ENCODE results near the gene CCDC88C.

DNA sequence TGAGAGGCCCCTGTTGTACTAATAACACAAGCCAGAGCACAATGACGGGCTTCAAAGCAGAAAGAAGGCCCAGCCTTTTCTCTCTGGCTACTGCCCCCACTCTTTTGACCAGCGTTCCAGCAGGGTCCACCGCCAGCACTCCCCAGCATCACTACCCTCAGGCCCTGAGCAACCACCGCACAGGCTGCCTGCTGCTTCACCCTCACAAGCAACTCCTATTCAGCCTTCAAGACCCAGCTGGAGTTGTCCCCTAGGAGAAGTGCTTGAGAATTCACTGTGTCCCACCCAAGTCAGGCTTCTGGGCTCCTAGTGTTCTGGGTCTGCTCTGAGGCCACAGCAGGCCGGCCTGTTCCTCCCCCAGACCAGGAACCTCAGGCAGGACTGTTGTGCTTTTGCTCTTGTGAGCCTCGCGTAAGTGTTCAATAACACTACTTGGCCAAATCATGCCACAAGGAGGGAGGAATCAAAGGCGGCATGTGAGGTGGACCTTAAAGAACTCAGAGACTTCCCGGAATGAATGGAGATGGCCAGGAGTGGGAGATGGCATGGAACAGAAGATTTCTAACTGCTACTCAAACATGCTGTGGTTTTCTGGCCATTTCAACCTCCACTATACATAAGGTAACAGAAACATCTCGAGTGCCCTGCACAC, 89.8 kb downstream of the CCDC88C start:
- no peak for TF ChIP-seq POLR2A (IDR thresholded peaks at IDR 0.05)
- no peak for TF ChIP-seq CTCF (IDR thresholded peaks at IDR 0.05)
